NCI-H2171 treated with DMSO at 0.1 percent for 48 hours (cell line): ENCODE results near the gene BCAS1.

Experiments
- DNase-seq: peaks from one replicate; lab custom pipeline; 2025; lab: John Stamatoyannopoulos, UW

The BCAS1 gene

GRCh38 chr20:54103067-54103761, 32.8 kb upstream of the BCAS1 start:
- peak; percentile 50 for DNase-seq

DNA sequence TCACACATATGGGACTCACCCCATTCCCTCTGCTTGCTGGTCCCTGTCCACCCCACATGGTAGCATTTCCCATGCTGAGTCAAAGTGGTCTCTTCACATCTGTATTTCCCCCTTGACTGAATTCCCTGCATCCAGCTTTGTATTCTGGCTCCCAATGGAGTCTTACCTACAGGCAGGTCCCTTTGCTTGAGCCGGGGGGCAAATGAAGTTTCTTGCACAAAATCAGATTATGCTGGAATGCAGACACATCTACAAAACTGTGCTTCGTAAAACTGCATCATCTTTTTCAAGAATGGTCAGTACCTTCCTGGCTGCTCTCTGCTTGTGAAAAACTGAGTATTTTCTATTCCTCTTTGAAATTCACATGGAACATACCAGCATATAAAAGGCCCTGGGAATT, 32.1 kb upstream of the BCAS1 start:
- no peak for DNase-seq

DNA sequence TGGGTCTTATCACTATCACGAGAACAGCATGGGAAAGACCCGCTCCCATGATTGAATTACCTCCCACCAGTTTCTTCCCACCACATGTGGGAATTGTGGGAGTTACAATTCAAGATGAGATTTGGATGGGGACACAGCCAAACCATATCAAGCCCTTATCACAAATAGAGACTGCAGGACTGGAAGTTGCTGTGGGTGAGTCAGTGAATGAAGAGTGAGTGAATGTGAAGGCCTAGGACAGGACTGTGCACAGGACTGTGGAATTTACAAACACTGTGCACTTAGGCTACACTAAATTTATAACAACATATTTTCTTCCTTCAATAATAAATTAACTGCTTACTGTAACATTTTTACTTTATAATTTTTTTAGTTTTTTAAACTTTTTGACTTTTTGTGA, 30.2 kb upstream of the BCAS1 start:
- DNase-seq: no peak

DNA sequence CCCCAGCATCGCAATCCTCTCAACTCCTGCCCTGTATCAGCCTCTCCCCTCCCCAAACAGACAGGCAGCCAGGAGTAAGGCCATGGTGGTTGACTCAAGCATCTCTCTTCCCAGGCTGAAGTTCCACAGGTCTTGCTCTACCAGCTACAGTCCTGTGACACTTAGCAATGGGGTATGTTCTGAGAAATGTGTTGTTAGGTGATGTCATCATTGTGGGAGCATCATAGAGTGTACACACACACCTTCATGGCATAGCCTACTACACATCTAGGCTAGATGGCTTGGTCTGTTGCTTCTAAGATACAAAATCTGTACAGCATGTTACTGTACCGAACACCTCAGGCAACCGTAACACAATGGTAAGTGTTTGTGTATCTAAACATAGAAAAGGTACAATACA, 29.5 kb upstream of the BCAS1 start:
- no peak for DNase-seq

- no peak for DNase-seq
Observed at GRCh38 chr20:54098047-54098446, 27.7 kb upstream of the BCAS1 start.

DNA sequence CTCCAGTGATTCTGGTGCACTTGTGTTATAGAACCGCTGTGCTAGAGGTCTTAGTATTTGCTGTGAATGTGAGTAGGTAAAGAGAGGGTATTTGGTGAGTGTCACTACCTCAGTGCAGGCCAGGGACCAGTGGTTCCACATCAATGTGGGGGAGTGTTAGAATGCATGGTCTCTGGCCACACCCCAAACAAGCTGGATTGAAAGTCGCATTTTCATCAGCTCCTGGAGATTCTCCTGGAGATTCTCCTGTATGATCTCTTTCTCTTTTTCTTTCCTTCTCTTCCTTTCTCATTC, 26.8 kb upstream of the BCAS1 start:
- DNase-seq: no peak

DNA sequence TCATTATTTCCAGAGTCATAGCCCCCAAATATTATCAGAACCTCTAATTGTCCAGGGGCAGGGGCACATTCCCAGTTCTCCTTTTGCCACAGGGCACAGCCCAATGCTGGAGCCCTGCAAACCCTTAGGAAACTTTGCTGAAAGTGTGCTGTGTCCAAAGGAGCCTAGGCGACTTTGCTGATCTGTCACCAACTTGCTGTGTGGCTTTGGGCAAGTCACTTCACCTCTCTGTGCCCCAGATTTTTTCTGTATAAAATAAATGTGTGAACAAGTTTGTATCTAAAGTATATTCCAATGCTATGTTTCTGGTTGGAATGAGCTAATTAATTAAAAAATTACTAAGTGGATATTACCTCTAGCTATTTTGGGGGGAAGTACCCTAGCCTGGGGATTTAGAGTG, 25.4 kb upstream of the BCAS1 start:
- DNase-seq: no peak

DNA sequence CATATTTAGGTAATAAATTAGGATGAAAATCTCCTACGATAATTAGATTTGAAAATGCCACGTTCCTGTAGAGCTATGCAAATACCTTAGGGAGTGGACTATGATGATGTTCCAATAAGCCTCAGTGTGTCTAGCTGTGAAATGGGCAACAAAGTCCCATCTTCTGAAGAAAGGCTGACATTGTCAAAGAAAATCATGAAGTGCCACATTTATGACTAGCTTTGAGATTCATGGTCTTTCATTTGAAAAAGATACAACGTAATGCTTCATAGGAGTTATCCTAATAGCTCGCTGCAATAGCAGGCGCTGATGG, 23.8 kb upstream of the BCAS1 start:
- DNase-seq: no peak

DNA sequence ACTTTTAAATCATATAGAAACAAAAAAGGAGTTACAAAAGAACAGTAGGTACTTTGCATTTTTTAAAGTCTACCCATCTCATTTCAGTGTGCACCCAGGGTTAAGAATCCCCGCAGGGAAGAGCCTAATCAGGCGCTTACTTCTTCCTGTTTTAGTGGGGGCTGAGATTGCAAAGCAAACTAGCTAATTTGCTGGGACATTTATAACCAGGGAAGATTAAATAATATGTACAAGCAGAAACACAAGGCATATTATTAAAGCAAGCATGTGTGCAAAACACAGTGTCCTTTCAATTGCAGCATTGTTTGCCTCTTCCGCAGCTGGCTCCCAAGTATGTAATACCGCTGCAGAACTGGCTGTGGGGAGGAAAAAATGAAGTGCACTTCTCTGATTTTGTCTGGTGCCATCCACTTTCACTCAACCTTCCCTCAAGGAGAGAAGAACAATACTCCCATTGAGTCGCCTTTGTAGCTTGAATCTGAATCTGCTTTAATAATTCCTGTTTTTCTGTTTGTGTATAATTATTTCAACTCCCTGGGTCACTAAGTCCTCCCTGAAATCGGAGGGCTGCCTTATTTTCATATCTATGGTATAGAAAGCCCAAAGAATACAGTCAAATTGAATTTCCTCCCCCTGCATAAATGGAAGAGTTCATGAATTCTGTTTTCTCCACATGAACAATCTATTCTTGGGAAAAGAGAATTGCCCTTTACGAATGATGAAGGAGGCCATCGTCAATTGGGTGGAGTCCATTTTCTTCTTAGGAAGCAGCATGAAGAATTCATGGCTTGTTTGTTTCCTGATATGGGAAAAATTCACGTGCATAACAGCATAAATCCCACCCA, 23.3 kb upstream of the BCAS1 start:
- no peak for DNase-seq

- DNase-seq: no peak
Observed at GRCh38 chr20:54092021-54092420, 21.6 kb upstream of the BCAS1 start.

DNA sequence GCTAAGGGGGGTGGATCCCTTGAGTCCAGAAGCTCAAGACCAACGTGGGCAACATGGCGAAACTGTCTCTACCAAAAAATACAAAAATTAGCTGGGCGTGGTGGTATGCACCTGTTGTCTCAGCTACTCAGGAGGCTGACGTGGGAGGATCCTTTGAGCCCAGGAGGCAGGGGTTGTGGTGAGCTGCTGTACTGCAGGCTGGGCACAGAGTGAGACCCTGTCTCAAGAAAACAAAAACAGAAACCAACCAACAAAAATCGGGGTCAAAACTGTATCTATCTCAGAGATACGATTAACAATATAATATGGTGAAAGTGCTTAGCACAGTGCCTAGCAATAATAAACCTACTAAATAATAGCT, 20.7 kb upstream of the BCAS1 start:
- DNase-seq: no peak

- no peak for DNase-seq
Observed at GRCh38 chr20:54090230-54091119, 20.1 kb upstream of the BCAS1 start.

GRCh38 chr20:54088430-54088829, 18.0 kb upstream of the BCAS1 start:
- DNase-seq: no peak

GRCh38 chr20:54086507-54087039, 16.2 kb upstream of the BCAS1 start:
- DNase-seq: no peak

DNA sequence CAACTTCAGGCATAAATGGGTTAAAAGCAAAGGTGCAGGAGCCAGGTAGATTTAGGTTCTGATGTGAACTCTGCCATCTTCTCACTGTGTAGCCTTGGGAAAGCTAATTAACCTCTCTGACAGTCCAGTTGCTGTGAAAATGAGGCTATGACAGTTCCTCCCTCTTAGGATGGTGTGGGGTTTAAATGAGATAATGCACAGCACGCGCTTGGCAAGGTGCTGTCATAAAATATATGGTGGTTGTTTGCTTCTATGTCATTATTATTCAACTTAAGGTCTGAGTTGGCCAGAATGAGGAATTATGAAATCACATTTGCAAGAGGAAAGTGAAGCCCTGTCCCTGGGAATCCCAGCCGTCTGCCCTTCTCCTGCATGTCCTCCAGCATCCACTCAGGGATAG, 15.5 kb upstream of the BCAS1 start:
- DNase-seq: no peak

- no peak for DNase-seq
Observed at GRCh38 chr20:54085425-54085824, 15.0 kb upstream of the BCAS1 start.

GRCh38 chr20:54084727-54085388, 14.5 kb upstream of the BCAS1 start:
- no peak for DNase-seq

DNA sequence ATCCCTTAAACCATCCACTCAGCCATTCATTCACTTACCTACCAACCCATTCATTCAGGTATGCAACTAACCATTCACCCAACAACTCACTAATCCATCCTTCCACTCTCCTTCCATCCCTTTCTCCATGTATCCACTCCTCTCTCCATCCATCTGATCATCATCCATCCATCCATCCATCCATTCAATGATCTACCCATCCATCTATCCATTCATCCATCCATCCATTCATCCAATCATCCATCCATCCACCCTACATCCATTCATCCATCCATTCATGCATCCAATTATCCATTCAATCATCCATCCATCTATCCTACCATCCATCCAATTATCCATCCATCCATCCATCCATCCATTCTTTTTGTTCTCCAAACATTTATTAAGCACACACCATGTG, 13.8 kb upstream of the BCAS1 start:
- no peak for DNase-seq

DNA sequence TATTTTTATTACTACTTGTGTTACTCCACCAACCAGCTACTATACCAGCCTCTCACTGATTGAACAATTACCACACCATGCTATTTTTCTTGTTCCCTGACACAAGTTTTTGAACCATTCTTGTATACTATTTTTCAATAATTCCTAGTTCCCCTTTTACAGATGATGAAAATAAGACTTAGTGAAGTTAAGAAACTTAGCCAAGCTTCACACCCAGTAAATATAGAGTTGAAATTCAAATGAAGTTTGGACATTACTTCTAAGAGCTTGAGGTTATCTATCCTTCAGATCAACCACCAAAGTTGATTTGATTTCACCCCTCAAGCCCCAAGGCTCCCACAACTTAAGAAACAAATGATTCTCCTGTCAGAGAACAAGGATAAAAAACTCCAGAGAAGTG, 13.1 kb upstream of the BCAS1 start:
- DNase-seq: no peak

DNA sequence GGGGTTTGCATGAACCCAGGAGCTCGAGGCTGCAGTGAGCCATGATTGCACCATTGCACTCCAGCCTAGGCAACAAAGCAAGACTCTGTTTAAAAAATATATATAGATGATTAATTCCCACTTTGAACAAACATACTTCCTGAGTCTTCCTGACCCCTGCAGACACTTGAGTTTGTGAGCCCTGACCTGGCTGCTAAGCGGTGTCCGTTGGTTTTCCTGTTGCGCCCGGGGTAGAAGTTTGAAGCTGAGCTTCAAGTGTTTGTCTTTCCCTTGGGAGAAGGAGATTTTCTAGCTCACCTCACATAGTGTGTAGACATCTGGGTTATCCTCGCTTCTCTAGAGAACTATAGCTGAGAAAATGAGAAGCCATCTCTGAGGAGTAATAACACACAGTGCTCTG, 11.7 kb upstream of the BCAS1 start:
- DNase-seq: peak; percentile 66

DNA sequence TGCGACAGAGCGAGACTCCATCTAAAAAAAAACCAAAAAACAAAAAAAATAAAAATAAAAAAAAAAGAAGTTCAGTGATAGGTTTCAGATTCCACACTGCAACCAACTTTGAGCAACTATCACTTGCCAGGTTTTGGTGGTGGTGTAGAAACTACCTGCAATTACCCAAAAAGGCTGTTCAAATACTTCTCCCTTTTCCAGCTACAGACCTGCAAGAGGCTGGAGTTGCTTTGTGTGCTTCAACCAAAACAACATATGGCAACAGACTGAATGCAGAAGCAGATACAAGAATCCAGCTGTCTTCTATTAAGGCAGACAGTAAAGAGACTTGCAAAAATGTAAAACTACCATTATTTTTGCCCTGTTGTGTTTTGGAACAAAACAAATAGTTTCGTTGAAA, 9.3 kb upstream of the BCAS1 start:
- DNase-seq: peak; percentile 98

- no peak for DNase-seq
Observed at GRCh38 chr20:54078296-54078984, 8.0 kb upstream of the BCAS1 start.
